ENCODE data around the gene NUP153. TPM values are rescaled to one million over a fixed set of nuclear protein-coding genes. Genes with fewer than 3 reads are reported as not detected.

NUP153 gene
- total RNA-seq, 1 donor from 2014 or later = 74.6 TPM

DNA sequence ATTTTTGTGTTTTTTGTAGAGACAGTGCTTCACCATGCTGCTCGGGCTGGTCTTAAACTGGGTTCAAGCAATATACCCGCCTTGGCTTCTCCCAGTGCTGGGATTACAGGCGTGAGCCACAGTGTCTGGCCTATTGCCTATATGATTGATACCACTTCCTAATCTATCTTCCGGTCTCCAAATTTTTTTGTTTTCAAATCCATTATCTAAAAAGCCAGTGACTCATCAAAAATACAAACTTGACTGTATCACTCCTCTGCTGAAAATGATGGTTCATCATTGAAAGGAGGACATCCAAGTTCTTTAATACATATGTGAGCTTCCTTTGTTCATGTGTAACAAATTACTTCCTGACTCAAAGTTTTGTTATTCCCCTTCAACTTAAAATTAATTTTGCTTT lies 71.2 kb downstream of the NUP153 start:
- no peaks in the 10 kb centered on the region for H3K4me1 Mint-ChIP-seq
- no peaks in the 10 kb centered on the region for H3K9me3 Mint-ChIP-seq
- H3K36me3 Mint-ChIP-seq (ENCODE audit: low read depth) = peaks cover 23% of the 10 kb centered on the region
- TF ChIP-seq CTCF (conservative IDR thresholded peaks at IDR 0.05) = no peak
- H3K27ac Mint-ChIP-seq (ENCODE audit: unreplicated experiment) = no peak overlapping the region
- no peak overlapping the region for H3K4me3 Mint-ChIP-seq
- DNase-seq (ENCODE audit: low read depth, low spot score) = no peak
- no peaks in the 10 kb centered on the region for H3K27me3 Mint-ChIP-seq (ENCODE audit: low read depth)

- no peak overlapping the region for H3K4me3 Mint-ChIP-seq
- H3K36me3 Mint-ChIP-seq (ENCODE audit: low read depth) = peaks cover 30% of the 10 kb centered on the region
- H3K27me3 Mint-ChIP-seq (ENCODE audit: low read depth) = no peaks in the 10 kb centered on the region
- no peak for TF ChIP-seq CTCF (conservative IDR thresholded peaks at IDR 0.05)
- H3K4me1 Mint-ChIP-seq = no peaks in the 10 kb centered on the region
- no peak for DNase-seq (ENCODE audit: low read depth, low spot score)
- H3K27ac Mint-ChIP-seq (ENCODE audit: unreplicated experiment) = no peak overlapping the region
- no peaks in the 10 kb centered on the region for H3K9me3 Mint-ChIP-seq
Measured at GRCh38 chr6:17633465-17634188, 73.1 kb downstream of the NUP153 start.

GRCh38 chr6:17632934-17633333 lies 73.8 kb downstream of the NUP153 start:
- Mint-ChIP-seq H3K36me3 (ENCODE audit: low read depth) (peaks cover 29% of the 10 kb centered on the region), H3K4me3 (no peak overlapping the region)

GRCh38 chr6:17630511-17631073 lies 76.1 kb downstream of the NUP153 start:
- no peaks in the 10 kb centered on the region for H3K27me3 Mint-ChIP-seq (ENCODE audit: low read depth)
- no peak for TF ChIP-seq CTCF (conservative IDR thresholded peaks at IDR 0.05)
- no peak overlapping the region for H3K27ac Mint-ChIP-seq (ENCODE audit: unreplicated experiment)
- no peaks in the 10 kb centered on the region for H3K9me3 Mint-ChIP-seq
- no peaks in the 10 kb centered on the region for H3K4me1 Mint-ChIP-seq
- no peak for DNase-seq (ENCODE audit: low read depth, low spot score)
- no peak overlapping the region for H3K4me3 Mint-ChIP-seq
- H3K36me3 Mint-ChIP-seq (ENCODE audit: low read depth) = peaks cover 27% of the 10 kb centered on the region

More at GRCh38 chr6:17632934-17633333, 73.8 kb downstream of the NUP153 start:
- Mint-ChIP-seq H3K27me3 (ENCODE audit: low read depth) (no peaks in the 10 kb centered on the region), H3K4me1 (no peaks in the 10 kb centered on the region), H3K27ac (ENCODE audit: unreplicated experiment) (no peak overlapping the region), H3K9me3 (no peaks in the 10 kb centered on the region)
- no peak for DNase-seq (ENCODE audit: low read depth, low spot score)
- TF ChIP-seq CTCF (conservative IDR thresholded peaks at IDR 0.05) = no peak

- Mint-ChIP-seq H3K4me1 (no peaks in the 10 kb centered on the region), H3K4me3 (no peak overlapping the region), H3K27me3 (ENCODE audit: low read depth) (no peaks in the 10 kb centered on the region), H3K9me3 (no peaks in the 10 kb centered on the region), H3K27ac (ENCODE audit: unreplicated experiment) (no peak overlapping the region), H3K36me3 (ENCODE audit: low read depth) (peaks cover 26% of the 10 kb centered on the region)
- no peak for TF ChIP-seq CTCF (conservative IDR thresholded peaks at IDR 0.05)
- no peak for DNase-seq (ENCODE audit: low read depth, low spot score)
Measured at GRCh38 chr6:17629824-17630510, 76.8 kb downstream of the NUP153 start.
